ENCODE results near the gene GRID1.
"Not testable (repeated sequence)": the region's sequence is repeated elsewhere in the genome, so short reads cannot be mapped to it uniquely, and the experiment has no call there.

The GRID1 gene

GRCh38 chr10:86392723-86393094 is 26.1 kb upstream of the GRID1 start:
- DNase-seq (ENCODE audit: low read depth in 3 of 3, low spot score in 1 of 3) = no peak

DNA sequence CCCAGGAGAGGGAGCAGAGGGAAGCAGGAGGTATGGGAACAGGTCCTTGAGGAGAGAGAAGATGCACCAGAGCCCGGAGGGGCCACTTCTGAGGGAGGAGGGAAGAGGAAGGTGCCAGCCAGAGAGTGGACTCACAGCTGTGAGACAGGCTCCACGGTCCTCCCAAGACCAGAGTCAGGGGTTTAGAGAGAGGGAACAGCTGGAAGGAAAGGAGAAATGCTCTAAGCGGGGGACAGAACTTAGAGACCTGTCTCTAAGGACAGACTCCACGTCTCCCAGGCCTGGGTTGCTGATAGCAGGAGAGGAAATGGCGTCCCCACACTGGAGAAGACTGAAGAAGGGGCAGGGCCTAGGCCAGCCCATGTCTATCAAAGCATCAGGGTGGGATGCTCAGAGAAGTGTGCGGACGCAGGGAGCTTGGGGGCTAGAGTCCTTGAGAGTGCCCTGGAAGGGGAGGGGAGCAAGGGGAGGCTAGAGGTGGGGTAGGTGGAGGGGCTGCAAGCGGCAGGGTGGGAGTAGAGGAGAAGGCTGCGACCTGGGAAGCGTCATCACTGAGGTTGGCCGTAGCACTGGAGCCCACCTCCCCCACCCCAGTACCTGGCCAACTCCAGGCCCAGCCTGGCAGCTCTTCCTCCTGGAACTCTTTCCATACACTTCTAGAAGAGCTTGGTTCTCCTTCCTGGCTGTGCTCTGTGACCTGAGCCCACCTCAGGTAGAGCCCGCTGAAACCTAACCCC is 25.6 kb upstream of the GRID1 start:
- no peak for DNase-seq (ENCODE audit: low read depth in 3 of 3, low spot score in 1 of 3)

- DNase-seq (ENCODE audit: low read depth in 3 of 3, low spot score in 1 of 3) = no peak
Measured at GRCh38 chr10:86391236-86391840, 24.7 kb upstream of the GRID1 start.

GRCh38 chr10:86390337-86391120 is 23.9 kb upstream of the GRID1 start:
- no peak for DNase-seq (ENCODE audit: low read depth in 3 of 3, low spot score in 1 of 3)

- no peak for DNase-seq (ENCODE audit: low read depth in 3 of 3, low spot score in 1 of 3)
Measured at GRCh38 chr10:86389441-86390193, 23.0 kb upstream of the GRID1 start.

GRCh38 chr10:86389109-86389440 is 22.5 kb upstream of the GRID1 start:
- not testable (repeated sequence) for DNase-seq (ENCODE audit: low read depth in 3 of 3, low spot score in 1 of 3)

DNA sequence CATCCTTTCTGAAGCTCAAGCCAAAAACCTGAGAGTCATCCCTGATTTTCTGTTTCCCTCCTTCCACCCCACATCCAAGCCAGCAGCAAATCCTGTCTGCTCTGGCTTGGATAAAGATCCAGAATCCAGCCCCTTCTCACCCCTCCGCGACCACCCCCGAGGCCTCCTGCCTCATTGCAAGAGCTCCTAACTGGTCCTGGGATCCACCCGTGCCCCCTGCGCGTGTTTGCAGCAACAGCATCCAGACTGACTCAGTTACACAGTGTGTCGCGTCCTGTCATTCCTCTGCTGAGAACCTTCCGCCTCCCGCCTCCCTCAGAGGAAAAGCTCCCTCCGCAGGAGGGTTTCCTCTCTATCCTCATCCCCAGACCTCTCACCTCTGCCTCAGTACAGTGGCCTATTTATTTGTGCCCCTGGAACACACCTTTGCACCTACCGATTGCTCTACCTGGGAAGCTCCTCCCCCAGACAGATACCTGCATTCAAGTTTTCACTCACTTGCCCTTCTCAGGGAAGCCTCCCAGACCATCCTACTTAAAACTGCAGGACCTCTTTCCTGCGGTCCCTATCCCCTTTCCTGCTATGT is 21.6 kb upstream of the GRID1 start:
- no peak for DNase-seq (ENCODE audit: low read depth in 3 of 3, low spot score in 1 of 3)

- DNase-seq (ENCODE audit: low read depth in 3 of 3, low spot score in 1 of 3) = no peak
Measured at GRCh38 chr10:86387178-86387794, 20.7 kb upstream of the GRID1 start.

GRCh38 chr10:86385806-86386205 is 19.2 kb upstream of the GRID1 start:
- DNase-seq (ENCODE audit: low read depth in 3 of 3, low spot score in 1 of 3) = no peak

- DNase-seq (ENCODE audit: low read depth in 3 of 3, low spot score in 1 of 3) = no peak
Measured at GRCh38 chr10:86377797-86378146, 11.2 kb upstream of the GRID1 start.

DNA sequence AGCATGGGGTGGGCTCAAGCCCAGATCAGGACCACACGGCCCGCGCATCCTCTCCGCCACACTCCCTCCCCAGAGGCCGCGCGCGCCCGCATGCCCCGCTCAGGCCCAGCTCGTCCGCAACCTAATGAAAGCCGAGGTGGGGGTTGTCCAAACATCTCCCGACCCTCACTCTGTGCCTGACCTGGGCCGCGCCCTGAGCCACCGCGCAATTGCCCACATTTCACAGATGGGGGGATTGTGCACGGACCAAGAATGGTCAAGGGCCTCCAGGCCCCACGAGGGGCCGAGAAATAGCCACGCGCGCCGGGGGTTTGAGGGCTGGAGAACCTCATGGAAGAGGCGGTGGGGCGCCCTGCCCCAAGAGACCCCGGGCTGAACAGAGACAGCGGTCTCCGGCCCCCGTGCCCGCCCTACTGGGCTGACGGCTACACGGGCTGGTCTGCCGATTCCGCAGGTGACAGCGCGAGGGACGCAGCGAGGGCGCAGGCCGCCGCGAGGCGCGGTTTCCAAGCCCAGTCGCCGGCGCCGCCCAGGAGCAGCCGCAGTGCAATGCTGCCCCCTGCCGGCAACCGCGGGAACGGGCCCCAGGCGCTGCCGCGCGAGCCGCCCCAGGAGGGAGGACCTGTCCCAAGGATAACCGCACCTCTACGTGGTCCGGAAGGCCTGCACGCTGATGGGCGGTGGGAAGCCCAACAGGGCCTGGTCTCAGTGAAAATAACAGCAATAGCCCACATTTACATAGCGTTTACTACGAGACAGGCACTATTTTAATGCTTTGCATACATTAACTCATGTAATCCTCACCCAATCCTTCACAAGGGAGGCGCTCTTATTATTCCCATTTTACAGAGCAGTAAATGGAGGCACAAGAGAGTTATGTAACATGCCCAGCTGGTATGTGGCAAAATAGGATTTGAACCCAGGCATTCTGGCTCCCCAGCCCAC is 10.5 kb upstream of the GRID1 start:
- peak; percentile 26 to 89 (median 66) for DNase-seq (ENCODE audit: low read depth in 3 of 3, low spot score in 1 of 3)

DNA sequence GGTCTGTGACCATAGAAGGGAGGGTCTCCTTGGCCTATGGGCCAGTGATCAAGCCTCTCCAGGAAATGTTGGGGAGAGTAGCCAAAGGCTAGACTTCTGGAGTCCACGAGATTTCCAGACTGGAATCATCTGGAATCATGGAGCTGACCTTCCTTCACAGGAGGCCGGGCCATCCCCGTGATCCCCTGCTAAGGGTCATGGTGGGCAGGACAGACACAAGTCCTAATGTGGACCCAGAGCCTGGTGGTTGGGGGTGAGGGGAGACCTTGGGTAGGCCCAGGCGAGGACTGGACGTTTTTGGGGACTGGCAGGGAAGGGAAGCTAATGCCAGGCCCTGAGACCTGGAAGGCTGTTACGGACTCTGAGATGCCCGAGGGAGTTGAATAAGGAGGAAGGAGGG is 9.8 kb upstream of the GRID1 start:
- DNase-seq (ENCODE audit: low read depth in 3 of 3, low spot score in 1 of 3) = no peak

DNA sequence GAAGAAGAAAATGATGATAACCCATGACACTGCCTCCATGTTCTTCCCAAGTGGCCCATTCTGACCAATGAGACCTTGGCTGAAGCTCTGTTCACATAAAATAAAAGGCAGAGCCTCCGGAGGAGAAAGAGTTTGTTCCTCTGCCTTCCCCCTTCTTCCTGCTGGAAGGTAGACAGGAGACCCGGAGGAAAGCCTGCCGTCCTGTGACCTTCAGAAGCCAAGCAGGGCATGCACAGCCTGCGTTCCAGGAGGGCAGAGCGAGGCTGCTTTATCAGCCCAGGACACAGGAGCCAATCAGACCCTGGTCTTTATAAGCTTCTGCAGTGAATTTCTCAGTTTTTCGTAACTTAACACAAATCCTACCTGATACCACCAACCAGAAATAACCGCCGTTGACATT is 8.6 kb upstream of the GRID1 start:
- DNase-seq (ENCODE audit: low read depth in 3 of 3, low spot score in 1 of 3) = no peak

DNA sequence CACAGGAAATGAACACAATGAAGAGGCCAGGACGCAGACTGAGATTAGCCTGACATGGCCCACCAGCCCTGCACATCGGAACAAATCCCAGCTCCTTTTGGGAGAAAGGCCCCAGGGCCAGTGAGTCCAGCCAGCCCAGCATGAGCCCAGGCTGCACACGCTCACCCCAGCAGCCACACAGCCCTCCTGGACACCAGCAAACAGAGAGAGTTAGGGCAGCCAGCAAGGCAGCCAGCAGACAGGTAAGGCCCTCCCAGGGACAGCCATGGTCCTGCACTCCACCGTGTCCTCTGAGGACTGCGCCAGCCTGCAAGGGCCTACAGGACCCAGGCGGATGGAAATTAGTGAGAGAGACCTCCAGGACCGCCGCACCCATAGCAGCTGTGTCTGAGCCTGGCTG is 8.1 kb upstream of the GRID1 start:
- no peak for DNase-seq (ENCODE audit: low read depth in 3 of 3, low spot score in 1 of 3)

DNA sequence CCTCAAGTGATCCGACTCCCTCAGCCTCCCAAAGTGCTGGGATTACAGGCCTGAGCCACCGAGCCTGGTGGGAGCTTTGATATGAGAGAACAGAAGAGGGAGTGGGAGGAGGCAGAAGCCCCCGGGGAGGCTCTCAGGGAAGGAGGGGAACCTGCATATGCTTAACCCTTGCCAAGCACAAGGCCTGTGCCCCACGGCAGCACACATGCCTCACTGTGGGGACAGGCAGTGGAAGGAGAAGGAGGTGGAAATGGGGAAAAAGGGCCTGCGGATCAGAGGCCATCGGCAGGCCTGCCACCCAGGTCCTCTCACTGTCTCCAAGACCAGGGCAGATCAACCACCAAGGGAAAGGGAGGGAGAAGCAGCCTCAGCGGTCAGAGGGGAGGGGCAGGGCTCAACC is 7.2 kb upstream of the GRID1 start:
- no peak for DNase-seq (ENCODE audit: low read depth in 3 of 3, low spot score in 1 of 3)

DNA sequence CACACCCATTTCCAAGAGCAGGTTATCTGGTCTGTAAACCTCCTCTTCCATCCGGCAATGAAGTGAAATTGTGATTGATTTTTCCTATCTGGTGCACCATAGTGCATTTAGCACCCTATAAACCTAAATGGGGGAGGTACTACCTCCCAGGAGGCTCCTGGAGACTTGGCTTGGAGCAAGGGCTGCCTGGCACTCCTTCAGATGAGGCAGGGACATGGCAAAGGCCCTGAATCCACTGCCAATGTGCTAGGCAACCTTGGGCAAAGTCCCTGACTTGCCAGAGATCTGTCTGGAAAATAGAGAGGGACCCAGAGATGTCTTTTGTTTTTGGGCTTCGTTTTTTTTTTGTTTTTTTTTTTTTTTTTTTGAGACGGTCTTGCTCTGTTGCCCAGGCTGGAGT is 6.7 kb upstream of the GRID1 start:
- DNase-seq (ENCODE audit: low read depth in 3 of 3, low spot score in 1 of 3) = no peak

- DNase-seq (ENCODE audit: low read depth in 3 of 3, low spot score in 1 of 3) = no peak
Measured at GRCh38 chr10:86372784-86373239, 6.2 kb upstream of the GRID1 start.

DNA sequence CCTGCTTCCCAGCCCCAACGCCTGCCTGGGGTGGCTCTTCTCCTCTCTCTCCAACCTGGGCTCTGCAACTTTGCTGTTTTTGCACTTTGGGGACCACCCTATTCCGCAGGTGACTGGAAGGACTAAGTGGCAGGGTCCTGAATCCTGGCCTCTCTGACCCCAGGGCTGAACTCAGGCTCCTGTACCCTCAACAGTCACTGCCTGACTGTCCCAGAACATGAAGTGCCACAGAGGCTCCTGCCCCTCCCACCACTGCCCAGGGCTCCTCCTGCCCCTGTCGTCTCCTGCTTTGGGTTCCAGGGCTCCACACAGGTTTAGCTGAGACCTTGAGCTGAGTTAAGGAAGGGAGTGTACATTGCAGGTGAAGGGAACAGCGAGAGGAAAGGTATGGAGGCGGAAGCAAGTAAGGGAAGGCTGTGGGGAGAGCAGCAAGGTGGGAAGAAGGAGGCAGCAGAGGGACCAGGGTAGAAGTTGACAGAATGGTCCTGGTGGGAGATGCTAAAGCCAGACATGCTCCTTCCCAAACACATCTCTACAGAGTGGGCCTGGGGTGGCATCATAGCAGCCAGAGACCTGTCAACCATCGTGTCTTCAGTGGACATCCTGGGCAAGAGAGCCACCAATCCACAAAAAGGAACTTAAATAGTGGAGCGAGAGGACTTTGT is 5.7 kb upstream of the GRID1 start:
- DNase-seq (ENCODE audit: low read depth in 3 of 3, low spot score in 1 of 3) = no peak

DNA sequence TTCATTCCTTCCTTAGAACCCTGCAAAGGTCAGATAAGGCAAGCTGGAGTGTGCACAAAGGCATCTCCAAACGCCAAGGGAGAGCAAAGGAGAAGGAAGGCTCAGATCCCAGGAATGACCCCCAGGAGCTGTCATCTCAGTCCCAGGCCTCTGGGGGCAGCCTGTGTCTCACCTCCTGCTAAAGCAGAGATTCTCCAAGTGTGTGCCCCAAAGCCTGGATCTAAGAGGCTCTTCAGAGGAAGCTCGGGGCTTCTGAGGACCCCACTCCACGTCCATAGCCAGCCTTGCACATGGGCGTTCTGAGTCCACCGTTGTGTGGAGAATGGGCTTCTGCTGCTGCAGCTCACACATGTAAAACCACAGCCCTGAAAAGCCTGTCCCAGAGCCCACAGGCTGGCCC is 5.1 kb upstream of the GRID1 start:
- no peak for DNase-seq (ENCODE audit: low read depth in 3 of 3, low spot score in 1 of 3)

Measured in stimulated activated CD4-positive, alpha-beta T cell treated with anti-CD3 and anti-CD28 coated beads, TNF-alpha, amount 100 ng/mL, for 1 hour (primary cell).